K562 (cell line): ENCODE data around the gene ZNF598. TPM values are rescaled to one million over a fixed set of nuclear protein-coding genes. Genes with fewer than 3 reads are reported as not detected.

ENCODE experiments used
- BHLHE40 ChIP-seq: IDR thresholded peaks from 2 replicates; pipeline ENCODE4 v1.6.1; 2011; ENCODE audit warnings: low read length, improper control_type of control experiment
- CREB1 ChIP-seq, 2 experiments: sonication (generic) in 1 of 2; formaldehyde crosslinking in 1 of 2; IDR thresholded peaks; 2 replicates each; pipeline versions ENCODE4 v1.6.1 to v1.8.0; 2012 to 2022; ENCODE audit warnings: inconsistent platforms in 1 of 2, mild to moderate bottlenecking in 1 of 2, missing genetic modification reagents in 1 of 2, moderate library complexity in 1 of 2
- EP300 ChIP-seq: IDR thresholded peaks from 2 replicates; pipeline ENCODE4 v1.6.1; 2012; ENCODE audit warnings: low read length, improper control_type of control experiment
- MXI1 ChIP-seq: IDR thresholded peaks from 2 replicates; pipeline ENCODE4 v1.6.1; 2011; ENCODE audit warnings: low read depth, mild to moderate bottlenecking, improper control_type of control experiment, low read length
- TAL1 ChIP-seq: fragments of 450-650 bp; IDR thresholded peaks from 2 replicates; pipeline ENCODE4 v1.6.1; 2016; ENCODE audit warnings: mild to moderate bottlenecking
- ZNF512 ChIP-seq: IDR thresholded peaks from 2 replicates; pipeline ENCODE4 v1.6.1; 2016; ENCODE audit warnings: missing genetic modification characterization, missing compliant biosample characterization
- ZNF57 ChIP-seq: fragments of 450-650 bp; formaldehyde crosslinking; IDR thresholded peaks from 2 replicates; pipeline ENCODE4 v1.4.0; 2020; ENCODE audit warnings: mild to moderate bottlenecking, moderate library complexity
- polyA plus RNA-seq, 8 experiments: library from polyadenylated mRNA; depleted of rRNA in 4 of 8; stranded (reverse) in 5 of 8; unstranded in 3 of 8; fragments of >200 nt; fragmentation: Nextera tagmentation in 2 of 8; fragmentation: Illumina TruSeq in 1 of 8; extraction: Ambion mirVana in 2 of 8; extraction: Trizol in 1 of 8; gene quantifications; 2 replicates each; pipeline versions ENCODE4 v1.2.1 to v1.2.3, GENCODE V29; 2011 to 2014; ENCODE audit warnings: inconsistent platforms in 1 of 8, missing spikeins in 1 of 8
- total RNA-seq, 7 experiments: library from RNA; depleted of rRNA in 6 of 7; stranded (reverse); fragments of >200 nt in 6 of 7; fragmentation: Illumina TruSeq in 2 of 7; extraction: Trizol in 2 of 7; gene quantifications; 2 replicates each; pipeline versions ENCODE4 v1.2.1 to v1.2.3, GENCODE V29; 2011 to 2021; ENCODE audit warnings: low replicate concordance in 1 of 7
- TF ChIP-seq, protein P1 (sequence below): fragments of 200-400 bp; formaldehyde crosslinking; IDR thresholded peaks from 2 replicates; pipeline ENCODE4 v1.6.1; 2017; ENCODE audit warnings: mild to moderate bottlenecking, low read depth, low read length, moderate library complexity

ZNF598 gene
- total and polyA plus RNA-seq, 9 of the 15 experiments (the other 6 are each of a cell fraction or from before 2014, with no cell fraction given), result 0.11 to 115 (median 29.6) TPM

GRCh38 chr16:2028146-2028545 lies 18.5 kb upstream of the ZNF598 start (continued):
- TF ChIP-seq, protein P1, sequence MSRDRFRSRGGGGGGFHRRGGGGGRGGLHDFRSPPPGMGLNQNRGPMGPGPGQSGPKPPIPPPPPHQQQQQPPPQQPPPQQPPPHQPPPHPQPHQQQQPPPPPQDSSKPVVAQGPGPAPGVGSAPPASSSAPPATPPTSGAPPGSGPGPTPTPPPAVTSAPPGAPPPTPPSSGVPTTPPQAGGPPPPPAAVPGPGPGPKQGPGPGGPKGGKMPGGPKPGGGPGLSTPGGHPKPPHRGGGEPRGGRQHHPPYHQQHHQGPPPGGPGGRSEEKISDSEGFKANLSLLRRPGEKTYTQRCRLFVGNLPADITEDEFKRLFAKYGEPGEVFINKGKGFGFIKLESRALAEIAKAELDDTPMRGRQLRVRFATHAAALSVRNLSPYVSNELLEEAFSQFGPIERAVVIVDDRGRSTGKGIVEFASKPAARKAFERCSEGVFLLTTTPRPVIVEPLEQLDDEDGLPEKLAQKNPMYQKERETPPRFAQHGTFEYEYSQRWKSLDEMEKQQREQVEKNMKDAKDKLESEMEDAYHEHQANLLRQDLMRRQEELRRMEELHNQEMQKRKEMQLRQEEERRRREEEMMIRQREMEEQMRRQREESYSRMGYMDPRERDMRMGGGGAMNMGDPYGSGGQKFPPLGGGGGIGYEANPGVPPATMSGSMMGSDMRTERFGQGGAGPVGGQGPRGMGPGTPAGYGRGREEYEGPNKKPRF, result no peak
- TF ChIP-seq TAL1, result no peak
- TF ChIP-seq BHLHE40, result no peak
- no peak for TF ChIP-seq MXI1
- TF ChIP-seq ZNF57 (CRISPR knock-in tag), result no peak
- TF ChIP-seq EP300, result no peak
- TF ChIP-seq ZNF512, result no peak
- no peak for TF ChIP-seq CREB1 (IDR thresholded peaks at IDR 0.05)
- no peak for TF ChIP-seq CREB1 (CRISPR knock-in tag; IDR thresholded peaks at IDR 0.05)
